Adrenal gland (tissue), 5 donors: ENCODE results near the gene KIF5B.

Source experiments
- CTCF ChIP-seq, 6 experiments: fragments of 450-650 bp in 4 of 6; fragments of 200-600 bp in 2 of 6; sonication (generic) in 1 of 6; IDR thresholded peaks; 1 replicate in 5 of 6; 2 replicates in 1 of 6; pipeline versions ENCODE4 v1.5.1 to v1.8.0; 2016 to 2021; ENCODE audit warnings: antibody characterized with exemption in 6 of 6, mild to moderate bottlenecking in 2 of 6, moderate library complexity in 1 of 6
- POLR2A ChIP-seq, 2 donors: fragments of 450-650 bp; IDR thresholded peaks; one replicate each; pipeline ENCODE4 v1.6.1; 2017; ENCODE audit warnings: antibody characterized with exemption in 2 of 2, mild to moderate bottlenecking in 2 of 2, moderate library complexity in 1 of 2
- donor health status: DM: no; HTN: no; CAD: no.

- TF ChIP-seq POLR2A (IDR thresholded peaks at IDR 0.05) (no peak), CTCF (IDR thresholded peaks at IDR 0.05) (no peak)
These were observed 12.3 kb upstream of the KIF5B start for GRCh38 chr10:32068569-32068968.
